ENCODE results near the gene HEPHL1.

- TF ChIP-seq CTCF (conservative IDR thresholded peaks at IDR 0.05 in 1 of 2, IDR thresholded peaks at IDR 0.05 in 1 of 2; ENCODE audit: extremely low read depth in 1 of 2, insufficient read depth in 1 of 2, low read depth in 1 of 2, low read length in 2 of 2) (no peak), EZH2 (IDR thresholded peaks at IDR 0.05; ENCODE audit: borderline replicate concordance, low read length) (no peak)
These were observed 37.9 kb downstream of the HEPHL1 start for GRCh38 chr11:94059065-94059464.

All from mammary epithelial cell (primary cell).